Measurements from ENCODE around the gene TRUB2. TPM values are rescaled to one million over a fixed set of nuclear protein-coding genes. Genes with fewer than 3 reads are reported as not detected.
A peak's percentile ranks its signal among the peaks of the same experiment; 100 is the strongest.

Gene TRUB2
- total RNA-seq, 1 donor from 2014 or later, result 8.3 TPM

GRCh38 chr9:128259156-128259555 lies 63.1 kb downstream of the TRUB2 start:
- Mint-ChIP-seq H3K4me3 (no peak overlapping the region), H3K36me3 (peaks cover 23% of the 10 kb centered on the region), H3K27ac (peak overlapping the region; percentile 69), H3K4me1 (peaks cover 5% of the 10 kb centered on the region), H3K27me3 (ENCODE audit: insufficient read depth, low read depth) (peaks cover 9% of the 10 kb centered on the region), H3K9me3 (no peaks in the 10 kb centered on the region)
- H3K4me1 ChIP-seq, result no peaks in the 10 kb centered on the region
- no peak for DNase-seq (ENCODE audit: low spot score)
- H3K36me3 ChIP-seq, result no peaks in the 10 kb centered on the region
- no peaks in the 10 kb centered on the region for H3K27me3 ChIP-seq
- peaks cover 15% of the 10 kb centered on the region for H4K20me1 ChIP-seq (ENCODE audit: low read depth)
- H3K9ac ChIP-seq, result no peak overlapping the region
- no peaks in the 10 kb centered on the region for H3K9me3 ChIP-seq (ENCODE audit: low read depth)
- H3F3A ChIP-seq (ENCODE audit: low read depth), result peaks cover 5% of the 10 kb centered on the region
- H2AFZ ChIP-seq (replicated peaks), result no peak overlapping the region
- no peak overlapping the region for H3K4me2 ChIP-seq
- no peaks in the 10 kb centered on the region for H3K79me2 ChIP-seq (ENCODE audit: low read depth)
- no peak overlapping the region for H3K4me3 ChIP-seq
- TF ChIP-seq EZH2 (IDR thresholded peaks at IDR 0.05), result no peak
- no peak for TF ChIP-seq CTCF (IDR thresholded peaks at IDR 0.05)
- TF ChIP-seq EZH2phosphoT487 (IDR thresholded peaks at IDR 0.05), result no peak
- no peak overlapping the region for H3K27ac ChIP-seq

- H3K27me3 Mint-ChIP-seq (ENCODE audit: insufficient read depth, low read depth), result peaks cover 8% of the 10 kb centered on the region
- Histone ChIP-seq H3K79me2 (ENCODE audit: low read depth) (no peaks in the 10 kb centered on the region), H3K4me3 (no peak overlapping the region), H3K9me3 (ENCODE audit: low read depth) (no peaks in the 10 kb centered on the region), H3K36me3 (no peaks in the 10 kb centered on the region), H3K4me1 (no peaks in the 10 kb centered on the region), H3K4me2 (no peak overlapping the region), H3K9ac (no peak overlapping the region), H3K27me3 (no peaks in the 10 kb centered on the region), H3F3A (ENCODE audit: low read depth) (peaks cover 5% of the 10 kb centered on the region), H2AFZ (replicated peaks) (no peak overlapping the region), H4K20me1 (ENCODE audit: low read depth) (peaks cover 15% of the 10 kb centered on the region), H3K27ac (no peak overlapping the region)
- H3K4me3 Mint-ChIP-seq, result no peak overlapping the region
- no peak for TF ChIP-seq EZH2phosphoT487 (IDR thresholded peaks at IDR 0.05)
- TF ChIP-seq EZH2 (IDR thresholded peaks at IDR 0.05), result no peak
- TF ChIP-seq CTCF (IDR thresholded peaks at IDR 0.05), result no peak
- no peak for DNase-seq (ENCODE audit: low spot score)
- peaks cover 5% of the 10 kb centered on the region for H3K4me1 Mint-ChIP-seq
- peaks cover 23% of the 10 kb centered on the region for H3K36me3 Mint-ChIP-seq
- H3K9me3 Mint-ChIP-seq, result no peaks in the 10 kb centered on the region
- H3K27ac Mint-ChIP-seq, result no peak overlapping the region
These were observed 63.9 kb downstream of the TRUB2 start for GRCh38 chr9:128258326-128258725.

DNA sequence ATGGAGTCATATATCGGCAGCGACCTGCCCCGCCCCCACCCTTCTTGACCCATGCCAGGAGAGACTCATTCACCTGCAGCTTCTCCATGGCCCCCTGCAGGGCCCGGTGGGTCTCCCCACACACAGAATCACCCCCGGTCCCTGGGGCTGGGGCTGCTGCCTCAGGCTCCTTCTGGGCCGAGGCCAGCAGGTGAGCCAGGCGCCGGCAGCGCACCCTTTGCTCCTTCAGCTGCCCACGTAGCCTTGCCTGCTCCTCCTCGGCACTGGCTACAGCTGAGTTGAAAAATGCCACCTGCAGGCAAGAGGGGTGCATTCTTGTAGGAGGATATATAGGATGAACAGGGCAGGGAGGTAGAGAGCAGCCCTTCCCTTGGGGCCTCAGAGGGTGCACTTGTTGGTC lies 64.3 kb downstream of the TRUB2 start:
- no peak overlapping the region for H3K9ac ChIP-seq
- Mint-ChIP-seq H3K4me1 (peaks cover 5% of the 10 kb centered on the region), H3K36me3 (peaks cover 23% of the 10 kb centered on the region), H3K4me3 (peak overlapping the region; percentile 64), H3K27ac (no peak overlapping the region), H3K9me3 (no peaks in the 10 kb centered on the region), H3K27me3 (ENCODE audit: insufficient read depth, low read depth) (peaks cover 8% of the 10 kb centered on the region)
- no peak for TF ChIP-seq CTCF (IDR thresholded peaks at IDR 0.05)
- no peak overlapping the region for H2AFZ ChIP-seq (replicated peaks)
- H3K4me3 ChIP-seq, result no peak overlapping the region
- peaks cover 15% of the 10 kb centered on the region for H4K20me1 ChIP-seq (ENCODE audit: low read depth)
- H3K4me1 ChIP-seq, result no peaks in the 10 kb centered on the region
- no peaks in the 10 kb centered on the region for H3K27me3 ChIP-seq
- H3K9me3 ChIP-seq (ENCODE audit: low read depth), result no peaks in the 10 kb centered on the region
- H3K36me3 ChIP-seq, result no peaks in the 10 kb centered on the region
- no peak overlapping the region for H3K27ac ChIP-seq
- no peak for DNase-seq (ENCODE audit: low spot score)
- H3F3A ChIP-seq (ENCODE audit: low read depth), result peaks cover 5% of the 10 kb centered on the region
- no peaks in the 10 kb centered on the region for H3K79me2 ChIP-seq (ENCODE audit: low read depth)
- H3K4me2 ChIP-seq, result no peak overlapping the region
